Keratinocyte (primary cell): Measurements from ENCODE around the gene IL32. TPM values are rescaled to one million over a fixed set of nuclear protein-coding genes. Genes with fewer than 3 reads are reported as not detected.

ENCODE experiments used
- DNase-seq: peaks from one replicate; pipeline ENCODE4 v3.0.0-alpha.2; 2011; ENCODE audit warnings: low read depth, missing footprints, low spot score
- FAIRE-seq: peaks from 2 replicates; lab custom pipeline; 2011; peaks lifted over from hg19 to GRCh38; lab: Jason Lieb, UNC
- H2AFZ ChIP-seq: 2 replicates; pipeline ENCODE4 v1.6.0; 2012; ENCODE audit warnings: low read length, control low read depth, inconsistent platforms; ENCODE audit not compliant: control insufficient read depth
- H3K27ac ChIP-seq: 2 replicates; pipeline ENCODE4 v1.5.1; 2011; ENCODE audit warnings: low read length; ENCODE audit not compliant: control insufficient read depth, insufficient read depth
- H3K27me3 ChIP-seq: 3 replicates; pipeline ENCODE4 v1.6.0; 2011; ENCODE audit warnings: low read length; ENCODE audit not compliant: control insufficient read depth, insufficient read depth; ENCODE audit errors: extremely low read depth
- H3K36me3 ChIP-seq, 2 experiments: 2 replicates in 1 of 2; 3 replicates in 1 of 2; pipeline ENCODE4 v1.5.1; 2011; ENCODE audit warnings: low read length in 2 of 2, mild to moderate bottlenecking in 1 of 2; ENCODE audit not compliant: control insufficient read depth in 2 of 2, insufficient read depth in 2 of 2; ENCODE audit errors: extremely low read depth in 1 of 2
- H3K4me1 ChIP-seq: 3 replicates; pipeline ENCODE4 v1.5.1; 2011; ENCODE audit warnings: low read length; ENCODE audit not compliant: control insufficient read depth, insufficient read depth; ENCODE audit errors: extremely low read depth
- H3K4me2 ChIP-seq: 3 replicates; pipeline ENCODE4 v1.6.0; 2011; ENCODE audit warnings: low read depth, low read length; ENCODE audit not compliant: control insufficient read depth, insufficient read depth; ENCODE audit errors: extremely low read depth
- H3K4me3 ChIP-seq, 3 experiments: fragments of 200-600 bp in 1 of 3; sonication (generic) in 1 of 3; 2 replicates in 2 of 3; 3 replicates in 1 of 3; pipeline ENCODE4 v1.5.1; 2011 to 2016; ENCODE audit warnings: low read length in 3 of 3, mild to moderate bottlenecking in 3 of 3, control low read depth in 2 of 3, inconsistent platforms in 1 of 3, low read depth in 1 of 3, mixed read lengths in 1 of 3, mixed run types in 1 of 3, moderate library complexity in 1 of 3; ENCODE audit not compliant: control insufficient read depth in 2 of 3, insufficient read depth in 2 of 3; ENCODE audit errors: extremely low read depth in 1 of 3
- H3K79me2 ChIP-seq: 2 replicates; pipeline ENCODE4 v1.6.0; 2012; ENCODE audit warnings: low read length; ENCODE audit not compliant: control insufficient read depth, insufficient read depth
- H3K9ac ChIP-seq: 3 replicates; pipeline ENCODE4 v1.6.0; 2011; ENCODE audit warnings: low read length; ENCODE audit not compliant: control insufficient read depth, insufficient read depth; ENCODE audit errors: extremely low read depth
- H3K9me1 ChIP-seq: 3 replicates; pipeline ENCODE4 v1.6.0; 2011; ENCODE audit warnings: low read length; ENCODE audit not compliant: control insufficient read depth, insufficient read depth; ENCODE audit errors: extremely low read depth
- H3K9me3 ChIP-seq: 2 replicates; pipeline ENCODE4 v1.5.1; 2012; ENCODE audit warnings: low read depth, low read length; ENCODE audit not compliant: control insufficient read depth
- H4K20me1 ChIP-seq: 3 replicates; pipeline ENCODE4 v1.6.0; 2011; ENCODE audit warnings: low read length; ENCODE audit not compliant: control insufficient read depth, insufficient read depth; ENCODE audit errors: extremely low read depth
- CTCF ChIP-seq, 3 experiments: IDR thresholded peaks in 1 of 3; conservative IDR thresholded peaks in 1 of 3; optimal IDR thresholded peaks in 1 of 3; 2 replicates in 2 of 3; 3 replicates in 1 of 3; pipeline versions ENCODE3 to v1.5.1; 2011; ENCODE audit warnings: low read length in 3 of 3, mild to moderate bottlenecking in 3 of 3, moderate library complexity in 2 of 3, control low read depth in 1 of 3, inconsistent platforms in 1 of 3; ENCODE audit not compliant: insufficient read depth in 2 of 3; ENCODE audit errors: extremely low read depth in 1 of 3
- EZH2 ChIP-seq: IDR thresholded peaks from one replicate; pipeline ENCODE4 v1.6.1; 2012; ENCODE audit warnings: inconsistent platforms, mild to moderate bottlenecking, low read length, moderate library complexity
- dilution Hi-C: fragments of 300-500 bp; cut with MboI; formaldehyde crosslinking; loops from one replicate; pipeline ENCODE4 v1.7.0; 2020; ENCODE audit warnings: low sequenced_read_pairs; ENCODE audit not compliant: extremely low pct_ligation_motif_present
- polyA plus RNA-seq, 5 experiments: library from polyadenylated mRNA; depleted of rRNA in 3 of 5; stranded (reverse) in 3 of 5; stranded (forward) in 1 of 5; unstranded in 1 of 5; fragments of >200 nt; gene quantifications; 1 replicate in 1 of 5; 2 replicates in 3 of 5; 3 replicates in 1 of 5; pipeline versions ENCODE4 v1.2.1 to v1.2.3, GENCODE V29; 2011 to 2012; ENCODE audit warnings: missing spikeins in 2 of 5, low read depth in 1 of 5, low replicate concordance in 1 of 5

Gene IL32
- polyA plus RNA-seq, 1 donor (not counting 4 experiments of a cell fraction or from before 2014, with no cell fraction given): 0.28 TPM

- FAIRE-seq: peak; percentile 52
- dilution Hi-C loops: no loop called here
- Histone ChIP-seq H3K4me3 (no peak overlapping the region), H3K9ac (no peak overlapping the region), H4K20me1 (no peaks in the 10 kb centered on the region), H3K79me2 (no peaks in the 10 kb centered on the region), H3K4me2 (no peak overlapping the region), H2AFZ (no peak overlapping the region), H3K4me1 (peaks cover 6% of the 10 kb centered on the region), H3K27me3 (peaks cover 37% of the 10 kb centered on the region), H3K27ac (no peak overlapping the region), H3K36me3 (no peaks in the 10 kb centered on the region), H3K9me3 (no peaks in the 10 kb centered on the region), H3K9me1 (no peaks in the 10 kb centered on the region)
- DNase-seq: no peak
- TF ChIP-seq CTCF (optimal IDR thresholded peaks at IDR 0.05 in 1 of 3, IDR thresholded peaks at IDR 0.05 in 1 of 3, conservative IDR thresholded peaks at IDR 0.05 in 1 of 3; ENCODE audit: extremely low read depth in 1 of 3, insufficient read depth in 2 of 3, low read length in 3 of 3) (no peak), EZH2 (no peak)
Observed at GRCh38 chr16:3038256-3038655, 27.2 kb upstream of the IL32 start.

- dilution Hi-C loops: no loop called here
- Histone ChIP-seq H3K9ac (no peak overlapping the region), H4K20me1 (no peaks in the 10 kb centered on the region), H3K27me3 (peaks cover 37% of the 10 kb centered on the region), H2AFZ (no peak overlapping the region), H3K27ac (no peak overlapping the region), H3K9me3 (no peaks in the 10 kb centered on the region), H3K36me3 (no peaks in the 10 kb centered on the region), H3K79me2 (no peaks in the 10 kb centered on the region), H3K4me2 (no peak overlapping the region), H3K4me3 (no peak overlapping the region), H3K4me1 (peaks cover 6% of the 10 kb centered on the region), H3K9me1 (no peaks in the 10 kb centered on the region)
- TF ChIP-seq EZH2 (no peak), CTCF (optimal IDR thresholded peaks at IDR 0.05 in 1 of 3, IDR thresholded peaks at IDR 0.05 in 1 of 3, conservative IDR thresholded peaks at IDR 0.05 in 1 of 3; ENCODE audit: extremely low read depth in 1 of 3, insufficient read depth in 2 of 3, low read length in 3 of 3) (no peak)
- DNase-seq (no peak), FAIRE-seq (no peak)
Observed at GRCh38 chr16:3038896-3039295, 26.5 kb upstream of the IL32 start.
